RWPE1 (cell line): ENCODE results near the gene OSBPL10.
A peak's percentile ranks its signal among the peaks of the same experiment; 100 is the strongest.

ENCODE experiments used
- CTCF ChIA-PET: fragments of 350-600 bp; sonication (Branson Sonifier 250); formaldehyde crosslinking; extraction: SDS; loops from one replicate; lab custom pipeline; 2021; lab: Yijun Ruan, JAX
- POLR2A ChIA-PET: fragments of 400-600 bp; formaldehyde crosslinking; extraction: SDS; loops from one replicate; lab custom pipeline; 2020; ENCODE audit warnings: antibody characterized with exemption; ENCODE audit not compliant: low non-redundant PET; lab: Yijun Ruan, JAX
- DNase-seq: peaks from one replicate; pipeline ENCODE4 v3.0.0; 2012; ENCODE audit warnings: low spot score
- H3K27ac ChIP-seq: fragments of 450-650 bp; 2 replicates; pipeline ENCODE4 v1.5.1; 2017
- TF ChIP-seq, protein P1 (sequence below): fragments of 450-650 bp; conservative IDR thresholded peaks from 2 replicates; pipeline ENCODE4 v1.5.1; 2017; ENCODE audit warnings: low read depth, mild to moderate bottlenecking

OSBPL10 gene, protein sequence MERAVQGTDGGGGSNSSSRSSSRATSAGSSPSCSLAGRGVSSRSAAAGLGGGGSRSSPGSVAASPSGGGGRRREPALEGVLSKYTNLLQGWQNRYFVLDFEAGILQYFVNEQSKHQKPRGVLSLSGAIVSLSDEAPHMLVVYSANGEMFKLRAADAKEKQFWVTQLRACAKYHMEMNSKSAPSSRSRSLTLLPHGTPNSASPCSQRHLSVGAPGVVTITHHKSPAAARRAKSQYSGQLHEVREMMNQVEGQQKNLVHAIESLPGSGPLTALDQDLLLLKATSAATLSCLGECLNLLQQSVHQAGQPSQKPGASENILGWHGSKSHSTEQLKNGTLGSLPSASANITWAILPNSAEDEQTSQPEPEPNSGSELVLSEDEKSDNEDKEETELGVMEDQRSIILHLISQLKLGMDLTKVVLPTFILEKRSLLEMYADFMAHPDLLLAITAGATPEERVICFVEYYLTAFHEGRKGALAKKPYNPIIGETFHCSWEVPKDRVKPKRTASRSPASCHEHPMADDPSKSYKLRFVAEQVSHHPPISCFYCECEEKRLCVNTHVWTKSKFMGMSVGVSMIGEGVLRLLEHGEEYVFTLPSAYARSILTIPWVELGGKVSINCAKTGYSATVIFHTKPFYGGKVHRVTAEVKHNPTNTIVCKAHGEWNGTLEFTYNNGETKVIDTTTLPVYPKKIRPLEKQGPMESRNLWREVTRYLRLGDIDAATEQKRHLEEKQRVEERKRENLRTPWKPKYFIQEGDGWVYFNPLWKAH

DNA sequence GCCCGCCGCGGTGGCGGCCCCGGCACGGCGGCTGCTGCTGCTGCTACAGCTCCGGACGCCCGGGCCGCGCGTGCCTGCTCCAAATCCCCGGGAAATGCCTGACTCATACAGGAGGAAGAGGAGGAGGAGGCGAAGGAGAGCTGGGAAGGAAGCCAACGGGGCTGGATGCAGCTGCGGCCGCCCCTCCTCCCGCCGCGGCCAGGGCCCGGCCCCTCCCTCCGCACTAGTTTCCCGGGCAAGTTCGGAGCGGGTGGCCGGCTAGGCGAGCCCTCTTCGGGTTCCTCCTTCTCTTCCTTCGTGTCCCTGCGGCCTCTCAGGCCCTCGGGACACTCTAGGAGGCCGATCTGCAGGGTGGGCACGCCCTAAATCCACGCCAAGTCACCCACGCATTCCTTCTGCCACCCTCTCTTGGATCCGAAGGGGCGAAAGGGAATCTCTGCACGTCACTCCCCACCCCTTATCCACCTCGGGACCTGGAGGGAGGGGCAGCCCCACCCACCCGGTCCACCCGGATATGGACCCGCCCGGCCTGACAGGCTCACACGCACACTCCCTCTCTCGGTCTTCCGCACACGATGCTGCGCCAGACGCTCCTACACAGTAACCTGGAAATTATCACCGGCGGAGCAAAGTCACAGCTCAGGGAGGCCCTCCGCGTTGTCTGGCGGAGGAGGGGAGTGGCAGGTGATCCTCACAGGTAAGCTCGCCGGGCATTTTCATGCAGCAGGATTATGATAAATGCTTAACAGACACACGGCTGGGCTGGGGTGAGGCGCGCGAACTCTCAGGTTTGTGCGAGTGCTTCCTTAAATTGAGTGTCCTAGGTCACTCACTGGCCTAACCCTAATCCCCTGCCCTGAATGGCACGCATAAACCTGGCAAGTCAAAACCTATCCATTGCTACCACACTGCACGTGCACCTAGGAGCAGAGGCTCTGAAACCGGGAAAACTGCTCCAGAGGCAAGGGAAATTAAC lies at the start of gene OSBPL10, which contains the start of gene ZNF860:
OSBPL10 (minus strand) TSS at position 57 of the 976 bp plus-strand sequence. CDS start 83 bp downstream, outside the sequence.
ZNF860 (plus strand) TSS at position 545 of the 976 bp plus-strand sequence. CDS start 7,330 bp downstream, outside the sequence.
- peak within 1 kb of the TSS; percentile 99 for H3K27ac ChIP-seq
- ChIA-PET POLR2A (no interaction called here), CTCF (no interaction called here)
- TF ChIP-seq, protein P1, sequence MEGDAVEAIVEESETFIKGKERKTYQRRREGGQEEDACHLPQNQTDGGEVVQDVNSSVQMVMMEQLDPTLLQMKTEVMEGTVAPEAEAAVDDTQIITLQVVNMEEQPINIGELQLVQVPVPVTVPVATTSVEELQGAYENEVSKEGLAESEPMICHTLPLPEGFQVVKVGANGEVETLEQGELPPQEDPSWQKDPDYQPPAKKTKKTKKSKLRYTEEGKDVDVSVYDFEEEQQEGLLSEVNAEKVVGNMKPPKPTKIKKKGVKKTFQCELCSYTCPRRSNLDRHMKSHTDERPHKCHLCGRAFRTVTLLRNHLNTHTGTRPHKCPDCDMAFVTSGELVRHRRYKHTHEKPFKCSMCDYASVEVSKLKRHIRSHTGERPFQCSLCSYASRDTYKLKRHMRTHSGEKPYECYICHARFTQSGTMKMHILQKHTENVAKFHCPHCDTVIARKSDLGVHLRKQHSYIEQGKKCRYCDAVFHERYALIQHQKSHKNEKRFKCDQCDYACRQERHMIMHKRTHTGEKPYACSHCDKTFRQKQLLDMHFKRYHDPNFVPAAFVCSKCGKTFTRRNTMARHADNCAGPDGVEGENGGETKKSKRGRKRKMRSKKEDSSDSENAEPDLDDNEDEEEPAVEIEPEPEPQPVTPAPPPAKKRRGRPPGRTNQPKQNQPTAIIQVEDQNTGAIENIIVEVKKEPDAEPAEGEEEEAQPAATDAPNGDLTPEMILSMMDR, result no peak
- DNase-seq, result peak; percentile 70

GRCh38 chr3:32026593-32026992 lies 45.5 kb upstream of the OSBPL10 start:
- TF ChIP-seq, protein P1, result no peak
- CTCF ChIA-PET, result interaction anchor here (0.6 to 0.7 kb wide), 2 partner anchors 882 to 1388 kb away, joined by 3 to 5 read pairs; no protein-coding TSS in a partner anchor
- POLR2A ChIA-PET, result no interaction called here
- H3K27ac ChIP-seq, result no peak overlapping the region
- no peak for DNase-seq

- no peak overlapping the region for H3K27ac ChIP-seq
- ChIA-PET CTCF (no interaction called here), POLR2A (no interaction called here)
- TF ChIP-seq, protein P1, result no peak
- DNase-seq, result no peak
Measured at GRCh38 chr3:32022947-32023346, 41.9 kb upstream of the OSBPL10 start.

- DNase-seq, result no peak
- CTCF ChIA-PET, result interaction anchor here (0.5 to 1.2 kb wide), 2 partner anchors 15 to 123 kb away, joined by 3 read pairs; no protein-coding TSS in a partner anchor
- TF ChIP-seq, protein P1, result no peak
- H3K27ac ChIP-seq, result no peak overlapping the region
- POLR2A ChIA-PET, result no interaction called here
Measured at GRCh38 chr3:32021748-32022147, 40.7 kb upstream of the OSBPL10 start.

DNA sequence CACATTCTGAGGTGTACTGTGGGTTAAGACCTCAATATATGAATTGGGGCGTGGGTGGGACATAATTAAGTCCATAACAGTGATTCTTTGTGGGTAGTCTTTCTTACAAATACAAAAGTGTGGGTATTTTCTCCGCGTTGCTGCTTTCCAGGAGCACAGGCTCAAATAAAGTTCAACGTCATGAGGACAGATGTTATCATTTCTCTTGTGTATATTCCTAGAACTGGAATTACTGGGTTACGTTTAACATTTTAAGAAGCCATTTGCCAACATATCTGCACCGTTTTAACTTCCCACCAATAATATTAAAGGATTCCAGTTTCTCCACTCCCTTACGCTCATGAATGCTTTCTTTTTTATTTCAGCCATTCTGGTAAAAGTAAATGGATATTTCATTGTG lies 40.1 kb upstream of the OSBPL10 start:
- TF ChIP-seq, protein P1, result no peak
- H3K27ac ChIP-seq, result no peak overlapping the region
- ChIA-PET POLR2A (no interaction called here), CTCF (interaction anchor here (1.2 kb wide), 1 partner anchor 123 kb away, joined by 3 read pairs; no protein-coding TSS in a partner anchor)
- no peak for DNase-seq
